Lung (tissue), 12 donors: ENCODE measurements around the gene MMP25. TPM values are rescaled to one million over a fixed set of nuclear protein-coding genes. Genes with fewer than 3 reads are reported as not detected.

ENCODE experiments used
- ATAC-seq: fragments of 200-7000 bp; cut with Tn5 transposase; one replicate; pipeline ENCODE4 v1.9.1; 2020; ENCODE audit warnings: moderate number of reproducible peaks; ENCODE audit not compliant: insufficient read depth, low FRiP score
- DNase-seq, 3 donors: peaks; one replicate each; pipeline ENCODE4 v3.0.0-alpha.2; 2013 to 2017
- H3K27ac ChIP-seq, 2 donors: one replicate each; pipeline ENCODE4 v1.5.1; 2013; ENCODE audit warnings: mild to moderate bottlenecking in 2 of 2, moderate library complexity in 2 of 2, control low read depth in 1 of 2, inconsistent platforms in 1 of 2, low read depth in 1 of 2, low read length in 1 of 2
- H3K27me3 ChIP-seq, 3 donors: one replicate each; pipeline ENCODE4 v1.5.1; 2013; ENCODE audit warnings: low read length in 2 of 3; ENCODE audit not compliant: control insufficient read depth in 3 of 3, insufficient read depth in 3 of 3
- H3K36me3 ChIP-seq, 4 donors: one replicate each; pipeline ENCODE4 v1.5.1; 2013; ENCODE audit warnings: low read length in 4 of 4, mild to moderate bottlenecking in 1 of 4, moderate library complexity in 1 of 4; ENCODE audit not compliant: control insufficient read depth in 4 of 4, insufficient read depth in 4 of 4
- H3K4me1 ChIP-seq, 5 donors: one replicate each; pipeline ENCODE4 v1.5.1; 2013; ENCODE audit warnings: low read length in 5 of 5, mild to moderate bottlenecking in 2 of 5, moderate library complexity in 1 of 5; ENCODE audit not compliant: control insufficient read depth in 5 of 5, insufficient read depth in 5 of 5
- H3K4me3 ChIP-seq: one replicate; pipeline ENCODE4 v1.5.1; 2013; ENCODE audit warnings: mild to moderate bottlenecking, control low read depth, moderate library complexity
- H3K9ac ChIP-seq, 2 donors: one replicate each; pipeline ENCODE4 v1.5.1; 2013; ENCODE audit warnings: low read length in 2 of 2, control low read depth in 1 of 2; ENCODE audit not compliant: insufficient read depth in 1 of 2
- H3K9me3 ChIP-seq, 4 donors: one replicate each; pipeline ENCODE4 v1.5.1; 2013; ENCODE audit warnings: low read length in 3 of 4, mild to moderate bottlenecking in 1 of 4, moderate library complexity in 1 of 4; ENCODE audit not compliant: control insufficient read depth in 4 of 4, insufficient read depth in 3 of 4
- WGBS, 2 donors: extraction: QIAGEN DNeasy Blood & Tissue Kit; methylation state at CpG; one replicate each; pipeline ENCODE4 v1.1.7; 2013; 5-methylcytosine and 5-hydroxymethylcytosine counted together
- polyA plus RNA-seq, 2 donors: library from polyadenylated mRNA; stranded (reverse); fragments of 200-250 nt; gene quantifications; one replicate each; pipeline ENCODE4 v1.2.1, GENCODE V29; 2013
- total RNA-seq, 2 donors: library from RNA; depleted of rRNA in 1 of 2; stranded (reverse); fragments of >200 nt in 1 of 2; gene quantifications; one replicate each; pipeline ENCODE4 v1.2.1, GENCODE V29; 2014 to 2021
- TF ChIP-seq, protein P1 (sequence below): IDR thresholded peaks from 2 replicates; pipeline ENCODE4 v1.5.1; 2012; ENCODE audit warnings: mild to moderate bottlenecking; ENCODE audit errors: control extremely low read depth, extremely low read depth
- donor health status: control.
- donor health status: control.
- donor health status: Bipolar disorder and iron deficiency.
- donor health status: healthy.
- donor health status: DM: yes; HTN: yes; CAD: no.

The MMP25 gene
- total and polyA plus RNA-seq, 4 donors: 4.2 to 94.4 (median 20.6) TPM

DNA sequence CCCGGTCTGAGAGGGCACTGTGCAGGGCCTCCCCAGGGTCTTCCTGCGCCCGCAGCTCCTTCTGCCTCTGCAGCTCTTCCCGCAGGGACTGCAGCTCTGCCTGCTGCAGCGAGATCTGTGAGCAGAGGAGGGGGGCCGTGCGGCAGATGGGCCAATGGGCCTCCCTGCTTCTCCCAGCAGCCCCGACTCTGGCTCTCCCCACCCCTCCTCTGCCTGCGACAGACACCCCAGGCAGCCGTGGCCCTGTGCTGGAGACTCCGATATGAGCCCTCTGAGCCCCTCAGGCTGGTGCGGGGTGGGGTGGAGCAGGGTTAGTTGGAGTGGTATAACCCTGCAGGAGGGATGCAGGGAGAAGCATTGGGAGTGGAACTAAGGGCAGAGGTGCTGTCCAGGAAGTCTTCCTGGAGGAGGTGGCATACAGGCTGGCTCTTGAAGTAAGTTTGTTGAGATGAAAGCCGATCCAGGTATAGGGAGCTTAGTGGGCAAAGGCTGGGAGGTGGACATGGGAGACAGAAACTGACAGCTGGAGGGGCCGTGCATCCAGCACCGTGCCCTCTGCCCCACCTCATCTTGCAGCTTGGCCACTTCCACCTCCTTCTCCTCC is 17.5 kb upstream of the MMP25 start:
- Histone ChIP-seq H3K36me3 (peaks cover 0 to 18% (median 7%) of the 10 kb centered on the region in 4 donors), H3K9ac (no peak overlapping the region), H3K4me3 (no peak overlapping the region), H3K27ac (no peak overlapping the region), H3K9me3 (no peaks in the 10 kb centered on the region), H3K4me1 (peaks cover 0 to 14% (median 0%) of the 10 kb centered on the region in 5 donors), H3K27me3 (peaks cover 0 to 23% (median 22%) of the 10 kb centered on the region in 3 donors)
- DNase-seq (peak in 1 of 3 donors; percentile 12), ATAC-seq (no peak)
- TF ChIP-seq, protein P1, sequence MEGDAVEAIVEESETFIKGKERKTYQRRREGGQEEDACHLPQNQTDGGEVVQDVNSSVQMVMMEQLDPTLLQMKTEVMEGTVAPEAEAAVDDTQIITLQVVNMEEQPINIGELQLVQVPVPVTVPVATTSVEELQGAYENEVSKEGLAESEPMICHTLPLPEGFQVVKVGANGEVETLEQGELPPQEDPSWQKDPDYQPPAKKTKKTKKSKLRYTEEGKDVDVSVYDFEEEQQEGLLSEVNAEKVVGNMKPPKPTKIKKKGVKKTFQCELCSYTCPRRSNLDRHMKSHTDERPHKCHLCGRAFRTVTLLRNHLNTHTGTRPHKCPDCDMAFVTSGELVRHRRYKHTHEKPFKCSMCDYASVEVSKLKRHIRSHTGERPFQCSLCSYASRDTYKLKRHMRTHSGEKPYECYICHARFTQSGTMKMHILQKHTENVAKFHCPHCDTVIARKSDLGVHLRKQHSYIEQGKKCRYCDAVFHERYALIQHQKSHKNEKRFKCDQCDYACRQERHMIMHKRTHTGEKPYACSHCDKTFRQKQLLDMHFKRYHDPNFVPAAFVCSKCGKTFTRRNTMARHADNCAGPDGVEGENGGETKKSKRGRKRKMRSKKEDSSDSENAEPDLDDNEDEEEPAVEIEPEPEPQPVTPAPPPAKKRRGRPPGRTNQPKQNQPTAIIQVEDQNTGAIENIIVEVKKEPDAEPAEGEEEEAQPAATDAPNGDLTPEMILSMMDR: no peak
- 34 to 45% methylated on average over 15 of the region's 15 CpGs for WGBS, 2 donors

DNA sequence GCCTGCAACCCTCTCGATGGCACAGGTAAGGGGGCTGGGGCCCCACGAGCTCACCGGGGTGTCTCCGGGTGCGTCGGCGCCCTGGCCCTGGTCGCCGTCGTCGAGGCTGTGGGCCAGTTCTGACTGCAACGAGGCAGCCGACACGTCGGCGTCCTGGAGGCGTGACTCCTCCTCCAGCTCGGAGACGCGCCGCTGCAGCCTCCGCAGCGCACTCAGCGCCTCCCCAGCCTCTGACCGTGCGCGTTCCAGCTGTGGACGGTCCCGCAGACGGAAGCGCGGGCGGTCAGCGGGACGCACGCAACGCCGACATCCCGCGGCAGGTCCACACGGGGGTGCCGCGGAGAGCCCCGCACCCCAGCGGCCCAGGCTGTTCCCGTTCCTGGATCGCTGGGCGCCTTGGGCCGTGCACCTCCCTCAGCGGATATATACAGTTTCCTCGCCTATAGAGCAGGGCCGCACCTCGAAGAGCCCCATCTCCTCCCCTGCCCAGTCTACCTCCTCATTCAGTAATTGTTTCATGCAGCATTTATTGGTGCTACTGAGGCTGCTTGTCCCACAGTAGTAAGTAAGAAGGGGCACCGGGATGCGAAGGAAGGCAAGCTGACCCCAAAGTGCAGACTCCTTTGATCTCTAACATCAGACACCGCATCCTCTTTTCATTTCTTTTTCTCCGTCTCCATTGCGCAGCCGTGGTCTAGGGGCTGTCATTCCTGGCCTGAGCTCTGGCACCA is 16.7 kb upstream of the MMP25 start:
- Histone ChIP-seq H3K9ac (no peak overlapping the region), H3K4me1 (peaks cover 0 to 11% (median 0%) of the 10 kb centered on the region in 5 donors), H3K27me3 (peaks cover 0 to 27% (median 23%) of the 10 kb centered on the region in 3 donors), H3K27ac (peak overlapping the region in 1 of 2 donors; percentile 11), H3K9me3 (no peaks in the 10 kb centered on the region), H3K4me3 (no peak overlapping the region), H3K36me3 (peaks cover 0 to 18% (median 7%) of the 10 kb centered on the region in 4 donors)
- 12 to 20% methylated on average over 51 to 59 of the region's 59 CpGs for WGBS, 2 donors
- peak in 2 of 3 donors; percentile 21 to 54 for DNase-seq
- TF ChIP-seq, protein P1: no peak
- ATAC-seq: no peak

DNA sequence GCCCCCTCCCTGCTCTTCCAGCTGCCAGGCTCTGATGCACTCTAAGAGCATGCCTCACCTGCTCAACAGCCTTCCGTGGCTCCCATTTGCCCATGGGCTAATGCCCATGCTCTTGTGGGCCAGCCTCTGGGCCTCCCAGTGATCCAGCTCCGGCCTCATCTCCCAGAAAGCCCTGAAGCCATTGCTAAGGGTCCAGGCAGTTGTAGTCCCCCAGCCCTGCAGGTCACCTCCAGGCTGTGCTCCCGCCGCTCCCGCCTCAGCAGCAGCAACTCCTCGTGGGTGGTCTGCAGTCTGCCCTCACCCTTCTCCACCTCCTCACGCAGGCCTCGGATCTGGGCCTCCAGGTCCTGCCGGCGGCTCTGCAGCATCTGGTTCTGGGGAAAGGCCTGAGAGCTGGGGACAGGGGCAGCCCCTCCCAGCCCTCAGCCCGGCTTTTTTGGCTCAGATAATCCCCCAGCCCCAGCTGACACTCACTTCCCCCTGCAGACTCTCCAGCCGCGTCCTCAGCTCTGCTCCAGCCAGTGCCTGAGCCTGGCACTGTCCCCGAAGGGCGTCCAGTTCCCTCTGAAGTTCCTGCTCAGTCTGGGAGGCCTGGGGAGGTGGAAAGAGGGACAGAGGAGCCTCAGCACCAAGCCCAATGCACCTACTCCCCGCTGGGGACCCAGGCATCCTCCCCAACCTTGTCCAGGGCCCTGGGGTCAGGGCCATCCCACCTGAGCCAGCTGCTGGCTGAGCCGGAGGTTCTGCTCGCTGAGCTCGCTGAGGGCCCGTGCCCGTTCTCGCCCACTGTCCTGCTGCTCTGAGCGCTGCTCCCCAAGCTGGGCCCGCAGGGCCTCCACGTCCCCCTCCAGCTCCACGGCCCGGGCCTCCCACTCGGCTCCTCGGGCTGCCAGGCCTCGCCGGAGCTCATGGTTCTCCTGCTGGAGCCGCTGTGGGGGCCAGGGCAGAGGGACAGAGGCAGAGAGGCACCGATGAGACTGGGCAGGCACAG is 15.8 kb upstream of the MMP25 start:
- peaks cover 0 to 32% (median 27%) of the 10 kb centered on the region in 3 donors for H3K27me3 ChIP-seq
- H3K9me3 ChIP-seq: no peaks in the 10 kb centered on the region
- no peak for ATAC-seq
- no peak overlapping the region for H3K9ac ChIP-seq
- WGBS, 2 donors: 78 to 79% methylated on average over 31 to 33 of the region's 33 CpGs
- H3K4me3 ChIP-seq: no peak overlapping the region
- peaks cover 0 to 11% (median 0%) of the 10 kb centered on the region in 5 donors for H3K4me1 ChIP-seq
- no peak overlapping the region for H3K27ac ChIP-seq
- DNase-seq: no peak
- TF ChIP-seq, protein P1: no peak
- peaks cover 0 to 18% (median 7%) of the 10 kb centered on the region in 4 donors for H3K36me3 ChIP-seq
